ENCODE measurements around the gene TMEM151B.

Gene TMEM151B

GRCh38 chr6:44271914-44272313 lies 1.7 kb downstream of the TMEM151B start:
- H3K9me3 ChIP-seq (ENCODE audit: insufficient read depth, low read length): no peaks in the 10 kb centered on the region
- H3K9ac ChIP-seq (ENCODE audit: low read length): no peak overlapping the region
- no peaks in the 10 kb centered on the region for H3K79me2 ChIP-seq (ENCODE audit: low read length)
- no peak overlapping the region for H3K4me3 ChIP-seq (ENCODE audit: low read length)
- TF ChIP-seq EZH2phosphoT487 (IDR thresholded peaks at IDR 0.05; ENCODE audit: low read depth): no peak
- TF ChIP-seq CTCF (IDR thresholded peaks at IDR 0.05; ENCODE audit: low read depth, low read length): no peak
- no peaks in the 10 kb centered on the region for H3K36me3 ChIP-seq (replicated peaks; ENCODE audit: low read depth, low read length)
- no peak overlapping the region for H3K4me2 ChIP-seq (ENCODE audit: low read length)
- peaks cover 37% of the 10 kb centered on the region for H3K4me1 ChIP-seq (ENCODE audit: low read length)
- H3K27me3 ChIP-seq (ENCODE audit: low read depth, low read length): peaks cover 7% of the 10 kb centered on the region
- H4K20me1 ChIP-seq (ENCODE audit: insufficient read depth, low read length): no peaks in the 10 kb centered on the region
- no peak overlapping the region for H2AFZ ChIP-seq (ENCODE audit: low read depth, low read length)
- no peak overlapping the region for H3K27ac ChIP-seq (ENCODE audit: low read length)

- Histone ChIP-seq H2AFZ (ENCODE audit: low read depth, low read length) (no peak overlapping the region), H3K9me3 (ENCODE audit: insufficient read depth, low read length) (no peaks in the 10 kb centered on the region), H3K36me3 (replicated peaks; ENCODE audit: low read depth, low read length) (no peaks in the 10 kb centered on the region), H3K4me2 (ENCODE audit: low read length) (no peak overlapping the region), H3K4me3 (ENCODE audit: low read length) (no peak overlapping the region), H4K20me1 (ENCODE audit: insufficient read depth, low read length) (no peaks in the 10 kb centered on the region), H3K27me3 (ENCODE audit: low read depth, low read length) (peaks cover 7% of the 10 kb centered on the region), H3K4me1 (ENCODE audit: low read length) (peaks cover 31% of the 10 kb centered on the region), H3K79me2 (ENCODE audit: low read length) (no peaks in the 10 kb centered on the region), H3K9ac (ENCODE audit: low read length) (no peak overlapping the region), H3K27ac (ENCODE audit: low read length) (no peak overlapping the region)
- no peak for TF ChIP-seq CTCF (IDR thresholded peaks at IDR 0.05; ENCODE audit: low read depth, low read length)
- no peak for TF ChIP-seq EZH2phosphoT487 (IDR thresholded peaks at IDR 0.05; ENCODE audit: low read depth)
Observed at GRCh38 chr6:44272529-44272928, 2.3 kb downstream of the TMEM151B start.

DNA sequence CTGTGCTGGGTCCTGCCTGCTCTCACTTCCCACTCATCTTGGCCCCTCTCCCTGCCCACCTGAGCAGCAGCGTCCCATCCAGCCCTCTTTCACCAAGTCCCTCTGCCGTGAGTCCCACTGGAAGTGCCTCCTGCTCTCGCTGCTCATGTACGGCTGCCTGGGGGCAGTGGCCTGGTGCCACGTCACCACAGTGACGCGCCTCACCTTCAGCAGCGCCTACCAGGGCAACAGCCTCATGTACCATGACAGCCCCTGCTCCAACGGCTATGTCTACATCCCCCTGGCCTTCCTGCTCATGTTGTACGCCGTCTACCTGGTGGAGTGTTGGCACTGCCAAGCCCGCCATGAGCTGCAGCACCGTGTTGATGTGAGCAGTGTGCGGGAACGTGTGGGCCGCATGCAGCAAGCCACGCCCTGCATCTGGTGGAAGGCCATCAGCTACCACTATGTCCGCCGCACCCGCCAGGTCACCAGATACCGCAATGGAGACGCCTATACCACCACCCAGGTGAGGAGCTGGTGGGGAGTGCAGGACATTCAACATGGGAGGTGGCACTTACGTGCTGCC lies 2.8 kb downstream of the TMEM151B start:
- Histone ChIP-seq H4K20me1 (ENCODE audit: insufficient read depth, low read length) (no peaks in the 10 kb centered on the region), H3K4me2 (ENCODE audit: low read length) (no peak overlapping the region), H3K79me2 (ENCODE audit: low read length) (no peaks in the 10 kb centered on the region), H3K9me3 (ENCODE audit: insufficient read depth, low read length) (no peaks in the 10 kb centered on the region), H3K4me3 (ENCODE audit: low read length) (no peak overlapping the region), H3K9ac (ENCODE audit: low read length) (no peak overlapping the region), H3K27me3 (ENCODE audit: low read depth, low read length) (peaks cover 7% of the 10 kb centered on the region), H2AFZ (ENCODE audit: low read depth, low read length) (no peak overlapping the region), H3K27ac (ENCODE audit: low read length) (no peak overlapping the region), H3K4me1 (ENCODE audit: low read length) (peaks cover 25% of the 10 kb centered on the region), H3K36me3 (replicated peaks; ENCODE audit: low read depth, low read length) (no peaks in the 10 kb centered on the region)
- TF ChIP-seq CTCF (IDR thresholded peaks at IDR 0.05; ENCODE audit: low read depth, low read length) (no peak), EZH2phosphoT487 (IDR thresholded peaks at IDR 0.05; ENCODE audit: low read depth) (no peak)

- Histone ChIP-seq H3K4me1 (ENCODE audit: low read length) (peaks cover 20% of the 10 kb centered on the region), H3K9ac (ENCODE audit: low read length) (no peak overlapping the region), H4K20me1 (ENCODE audit: insufficient read depth, low read length) (no peaks in the 10 kb centered on the region), H3K27ac (ENCODE audit: low read length) (no peak overlapping the region), H3K4me3 (ENCODE audit: low read length) (no peak overlapping the region), H3K9me3 (ENCODE audit: insufficient read depth, low read length) (no peaks in the 10 kb centered on the region), H3K4me2 (ENCODE audit: low read length) (no peak overlapping the region), H3K79me2 (ENCODE audit: low read length) (no peaks in the 10 kb centered on the region), H3K27me3 (ENCODE audit: low read depth, low read length) (peaks cover 7% of the 10 kb centered on the region), H2AFZ (ENCODE audit: low read depth, low read length) (no peak overlapping the region), H3K36me3 (replicated peaks; ENCODE audit: low read depth, low read length) (no peaks in the 10 kb centered on the region)
- TF ChIP-seq EZH2phosphoT487 (IDR thresholded peaks at IDR 0.05; ENCODE audit: low read depth) (no peak), CTCF (IDR thresholded peaks at IDR 0.05; ENCODE audit: low read depth, low read length) (no peak)
Observed at GRCh38 chr6:44273617-44274016, 3.4 kb downstream of the TMEM151B start.

Data from OCI-LY3 (cell line).